H1 (cell line): ENCODE measurements around the gene ERCC3. TPM values are rescaled to one million over a fixed set of nuclear protein-coding genes. Genes with fewer than 3 reads are reported as not detected.

Experiments used
- CTCF ChIA-PET: fragments of 300-600 bp; sonication (Branson Sonifier 250); formaldehyde crosslinking; loops from one replicate; lab custom pipeline; 2021; ENCODE audit not compliant: partially characterized antibody; lab: Charles Lee
- POLR2A ChIA-PET: fragments of 300-600 bp; sonication (Branson Sonifier 250); formaldehyde crosslinking; loops from one replicate; lab custom pipeline; 2021; ENCODE audit warnings: inconsistent platforms; ENCODE audit not compliant: partially characterized antibody; lab: Charles Lee
- DNase-seq, 2 experiments: peaks; one replicate each; pipeline versions ENCODE4 v3.0.0 to v3.0.0-alpha.2; 2010 to 2022; ENCODE audit warnings: low spot score in 2 of 2, low read depth in 1 of 2, mixed read lengths in 1 of 2
- FAIRE-seq: peaks from 2 replicates; lab custom pipeline; 2011; peaks lifted over from hg19 to GRCh38; lab: Jason Lieb, UNC
- H2AFZ ChIP-seq: 2 replicates; pipeline ENCODE4 v1.8.1; 2012; ENCODE audit warnings: low read length, inconsistent platforms
- H2AK5ac ChIP-seq: 2 replicates; pipeline ENCODE4 v1.6.1; 2013; ENCODE audit warnings: low read depth, low read length
- H2BK120ac ChIP-seq: replicated peaks from 2 replicates; pipeline ENCODE3; 2013; ENCODE audit warnings: low read depth, low read length, inconsistent platforms
- H2BK12ac ChIP-seq: 2 replicates; pipeline ENCODE4 v1.6.1; 2013; ENCODE audit warnings: low read depth, low read length
- H2BK15ac ChIP-seq: 2 replicates; pipeline ENCODE4 v1.6.1; 2013; ENCODE audit warnings: low read length
- H2BK20ac ChIP-seq: 2 replicates; pipeline ENCODE4 v1.6.1; 2013; ENCODE audit warnings: low read length
- H2BK5ac ChIP-seq: 2 replicates; pipeline ENCODE4 v1.6.1; 2013; ENCODE audit warnings: low read depth, low read length
- H3K14ac ChIP-seq: 2 replicates; pipeline ENCODE4 v1.6.1; 2013; ENCODE audit warnings: inconsistent platforms; ENCODE audit not compliant: insufficient read length
- H3K18ac ChIP-seq: 2 replicates; pipeline ENCODE4 v1.6.1; 2013; ENCODE audit warnings: low read length; ENCODE audit errors: extremely low read depth
- H3K23ac ChIP-seq: 2 replicates; pipeline ENCODE4 v1.6.1; 2013; ENCODE audit warnings: inconsistent platforms; ENCODE audit not compliant: insufficient read length
- H3K23me2 ChIP-seq: 2 replicates; pipeline ENCODE4 v1.6.1; 2013; ENCODE audit warnings: low read depth, low read length
- H3K27ac ChIP-seq: 2 replicates; pipeline ENCODE4 v1.6.1; 2011; ENCODE audit warnings: low read depth, low read length, inconsistent platforms
- H3K27me3 ChIP-seq, 4 experiments: replicated peaks in 1 of 4; 1 replicate in 1 of 4; 2 replicates in 3 of 4; pipeline versions ENCODE4 v1.6.1 to v1.8.1; 2011 to 2013; ENCODE audit warnings: low read length in 3 of 4, mild to moderate bottlenecking in 3 of 4, inconsistent platforms in 2 of 4, mixed read lengths in 2 of 4, moderate library complexity in 1 of 4; ENCODE audit not compliant: control insufficient read depth in 3 of 4, insufficient read depth in 3 of 4; ENCODE audit errors: extremely low read depth in 1 of 4
- H3K36me3 ChIP-seq, 4 experiments: 2 replicates each; pipeline versions ENCODE4 v1.6.1 to v1.8.1; 2011 to 2013; ENCODE audit warnings: mild to moderate bottlenecking in 4 of 4, low read length in 3 of 4, moderate library complexity in 2 of 4, control low read depth in 1 of 4, inconsistent platforms in 1 of 4; ENCODE audit not compliant: insufficient read depth in 4 of 4, control insufficient read depth in 2 of 4
- H3K4ac ChIP-seq: replicated peaks from 2 replicates; pipeline ENCODE3; 2013; ENCODE audit warnings: low read length, low read depth, mixed read lengths, inconsistent platforms; ENCODE audit not compliant: insufficient read length
- H3K4me1 ChIP-seq, 4 experiments: replicated peaks in 1 of 4; 1 replicate in 1 of 4; 2 replicates in 3 of 4; pipeline versions ENCODE4 v1.6.1 to v1.8.1; 2011 to 2013; ENCODE audit warnings: low read length in 3 of 4, inconsistent platforms in 2 of 4, mixed read lengths in 1 of 4; ENCODE audit not compliant: insufficient read depth in 4 of 4, control insufficient read depth in 3 of 4
- H3K4me2 ChIP-seq, 2 experiments: 2 replicates each; pipeline versions ENCODE4 v1.6.1 to v1.8.1; 2011 to 2013; ENCODE audit warnings: low read depth in 2 of 2, low read length in 2 of 2, control low read depth in 1 of 2, inconsistent platforms in 1 of 2, mild to moderate bottlenecking in 1 of 2; ENCODE audit not compliant: insufficient read depth in 1 of 2
- H3K4me3 ChIP-seq, 4 experiments: fragments of 200-600, 300-600 bp in 1 of 4; sonication (generic), shearing (Covaris generic), sonication (Bioruptor Twin) in 1 of 4; 2 replicates each; pipeline versions ENCODE4 v1.5.1 to v1.8.1; 2011 to 2016; ENCODE audit warnings: low read length in 4 of 4, low read depth in 3 of 4, control low read depth in 2 of 4, inconsistent platforms in 2 of 4, mild to moderate bottlenecking in 2 of 4, mixed read lengths in 1 of 4, moderate library complexity in 1 of 4; ENCODE audit not compliant: insufficient read depth in 2 of 4; ENCODE audit errors: extremely low read depth in 1 of 4
- H3K56ac ChIP-seq: replicated peaks from 2 replicates; pipeline ENCODE3; 2013; ENCODE audit warnings: low read depth, mild to moderate bottlenecking, mixed read lengths, low read length, inconsistent platforms; ENCODE audit not compliant: insufficient read length
- H3K79me1 ChIP-seq: 2 replicates; pipeline ENCODE4 v1.6.1; 2013; ENCODE audit warnings: low read depth, low read length, control low read depth
- H3K79me2 ChIP-seq, 2 experiments: 2 replicates each; pipeline versions ENCODE4 v1.6.1 to v1.8.1; 2012 to 2013; ENCODE audit warnings: low read length in 2 of 2, mild to moderate bottlenecking in 2 of 2, inconsistent platforms in 1 of 2; ENCODE audit not compliant: insufficient read depth in 2 of 2, control insufficient read depth in 1 of 2
- H3K9ac ChIP-seq, 4 experiments: replicated peaks in 1 of 4; 1 replicate in 1 of 4; 2 replicates in 3 of 4; pipeline versions ENCODE4 v1.6.1 to v1.8.1; 2011 to 2013; ENCODE audit warnings: low read depth in 3 of 4, low read length in 3 of 4, control low read depth in 2 of 4, mild to moderate bottlenecking in 2 of 4, moderate library complexity in 2 of 4, inconsistent platforms in 1 of 4; ENCODE audit errors: extremely low read depth in 1 of 4
- H3K9me3 ChIP-seq, 2 experiments: 2 replicates each; pipeline versions ENCODE4 v1.6.1 to v1.8.1; 2012 to 2013; ENCODE audit warnings: mild to moderate bottlenecking in 2 of 2, moderate library complexity in 2 of 2, control low read depth in 1 of 2, inconsistent platforms in 1 of 2, low read depth in 1 of 2, low read length in 1 of 2, mixed read lengths in 1 of 2; ENCODE audit not compliant: insufficient read depth in 2 of 2
- H4K20me1 ChIP-seq, 2 experiments: replicated peaks in 1 of 2; 2 replicates each; pipeline versions ENCODE3 to v1.8.1; 2011 to 2013; ENCODE audit warnings: inconsistent platforms in 2 of 2, low read length in 2 of 2, mild to moderate bottlenecking in 1 of 2; ENCODE audit not compliant: insufficient read depth in 2 of 2, control insufficient read depth in 1 of 2
- H4K5ac ChIP-seq: 2 replicates; pipeline ENCODE4 v1.6.1; 2013; ENCODE audit warnings: low read length, low read depth, mixed read lengths, inconsistent platforms; ENCODE audit not compliant: insufficient read length
- H4K8ac ChIP-seq: 2 replicates; pipeline ENCODE4 v1.8.0; 2013; ENCODE audit warnings: mild to moderate bottlenecking, moderate library complexity, low read length, inconsistent platforms; ENCODE audit not compliant: insufficient read depth; ENCODE audit errors: extremely low read depth
- H4K91ac ChIP-seq: replicated peaks from 2 replicates; pipeline ENCODE3; 2013; ENCODE audit warnings: low read length, mixed read lengths, inconsistent platforms; ENCODE audit not compliant: insufficient read length
- ASH2L ChIP-seq: fragments of 200-600, 300-600 bp; sonication (generic); IDR thresholded peaks from one replicate; pipeline ENCODE4 v1.7.1; 2017; ENCODE audit warnings: low read length
- CBX8 ChIP-seq: fragments of 300-800, 300-1000 bp; sonication (generic); IDR thresholded peaks from 2 replicates; pipeline ENCODE4 v1.7.1; 2016; ENCODE audit warnings: low read depth, low read length, borderline replicate concordance
- FOSL1 ChIP-seq: IDR thresholded peaks from 2 replicates; pipeline ENCODE4 v1.6.1; 2011; ENCODE audit warnings: mild to moderate bottlenecking, low read depth, low read length, moderate library complexity; ENCODE audit not compliant: insufficient read depth
- GTF2F1 ChIP-seq: IDR thresholded peaks from 2 replicates; pipeline ENCODE4 v1.6.1; 2012; ENCODE audit warnings: low read depth, low read length, improper control_type of control experiment, borderline replicate concordance
- SAP30 ChIP-seq: fragments of 300-600 bp; sonication (generic); IDR thresholded peaks from 2 replicates; pipeline ENCODE4 v1.7.1; 2012; ENCODE audit warnings: low read length, moderate library complexity, mild to moderate bottlenecking, inconsistent platforms; ENCODE audit not compliant: insufficient read depth, insufficient replicate concordance
- SP2 ChIP-seq: IDR thresholded peaks from 2 replicates; pipeline ENCODE4 v1.6.1; 2012; ENCODE audit warnings: mild to moderate bottlenecking, low read length, inconsistent platforms
- TAF7 ChIP-seq: optimal IDR thresholded peaks from 2 replicates; pipeline ENCODE3; 2011; ENCODE audit warnings: low read depth, mild to moderate bottlenecking, inconsistent platforms, low read length, moderate library complexity, borderline replicate concordance
- WGBS, 2 experiments: shearing (Covaris generic) in 1 of 2; methylation state at CpG; one replicate each; pipeline versions ENCODE4 v1.1.6 to v1.1.7; 2013 to 2015; ENCODE audit warnings: low lambda C conversion rate in 2 of 2, mixed read lengths in 2 of 2, inconsistent platforms in 1 of 2, low coverage in 1 of 2, missing lambda C conversion rate in 1 of 2; ENCODE audit not compliant: insufficient replicate concordance in 2 of 2, insufficient coverage in 1 of 2, insufficient read length in 1 of 2; ENCODE audit errors: extremely low coverage in 1 of 2, missing lambda C conversion rate in 1 of 2; 5-methylcytosine and 5-hydroxymethylcytosine counted together
- polyA plus RNA-seq, 7 experiments: library from polyadenylated mRNA; depleted of rRNA in 3 of 7; stranded (reverse) in 5 of 7; unstranded in 2 of 7; fragments of >200 nt in 5 of 7; fragments of 200-250 nt in 2 of 7; gene quantifications; 1 replicate in 5 of 7; 2 replicates in 1 of 7; 4 replicates in 1 of 7; pipeline versions ENCODE4 v1.2.1 to v1.2.3, GENCODE V29; 2011 to 2013; ENCODE audit warnings: missing spikeins in 2 of 7, mixed read lengths in 2 of 7
- total RNA-seq: library from RNA; stranded (reverse); fragmentation: NEBNext Ultra II Directional; extraction: Animal tissue kit (Norgen Biotek cat#: 25700); gene quantifications from 2 replicates; pipeline ENCODE4 v1.2.1, GENCODE V29; 2021

Gene ERCC3
- total and polyA plus RNA-seq, 2 of the 8 experiments (the other 6 are each of a cell fraction or from before 2014, with no cell fraction given): 41.8 to 48.9 TPM

DNA sequence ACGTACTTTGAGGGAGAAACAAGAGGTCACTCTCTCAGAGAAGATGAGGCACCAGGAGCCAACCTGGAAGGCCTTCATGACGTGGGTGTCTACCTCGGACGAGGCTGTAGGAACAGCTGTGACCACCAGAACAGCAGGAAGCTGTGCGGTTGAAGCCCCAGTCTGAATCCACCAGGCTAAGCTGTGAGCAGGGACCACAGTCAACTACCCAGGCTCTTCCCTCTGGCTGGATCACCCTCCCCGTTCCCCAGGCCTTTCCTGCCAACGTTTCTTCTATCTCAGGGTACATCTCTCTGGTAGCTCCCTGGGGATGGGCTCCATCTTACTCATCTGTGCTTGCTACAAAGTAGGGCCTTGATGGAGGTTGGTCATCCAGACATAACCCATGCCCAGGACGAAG, 37.1 kb downstream of the ERCC3 start:
- Histone ChIP-seq H3K79me1 (no peaks in the 10 kb centered on the region), H3K27ac (no peak overlapping the region), H3K4ac (no peak overlapping the region), H2BK5ac (no peak overlapping the region), H2BK120ac (no peak overlapping the region), H2BK15ac (no peak overlapping the region), H3K4me1 (no peaks in the 10 kb centered on the region), H3K4me3 (no peak overlapping the region), H3K23ac (no peak overlapping the region), H4K91ac (no peak overlapping the region), H4K8ac (no peak overlapping the region), H3K56ac (no peak overlapping the region), H2AK5ac (no peak overlapping the region), H2BK12ac (no peak overlapping the region), H3K4me2 (no peak overlapping the region), H3K36me3 (peaks cover 8 to 51% (median 31%) of the 10 kb centered on the region in 4 experiments), H2BK20ac (no peak overlapping the region), H3K27me3 (no peaks in the 10 kb centered on the region), H3K9me3 (no peaks in the 10 kb centered on the region), H4K5ac (no peak overlapping the region), H3K14ac (no peak overlapping the region), H2AFZ (no peak overlapping the region), H4K20me1 (peaks cover 0 to 5% of the 10 kb centered on the region in 2 experiments), H3K18ac (no peak overlapping the region), H3K23me2 (no peaks in the 10 kb centered on the region), H3K9ac (no peak overlapping the region), H3K79me2 (no peaks in the 10 kb centered on the region)
- CTCF ChIA-PET: interaction anchor here (2.0 kb wide), 1 partner anchor 60 kb away, joined by 7 read pairs; no protein-coding TSS in a partner anchor
- DNase-seq: no peak
- TF ChIP-seq SAP30: no peak
- TF ChIP-seq GTF2F1: no peak
- TF ChIP-seq ASH2L: no peak
- TF ChIP-seq TAF7: no peak
- TF ChIP-seq FOSL1: no peak
- TF ChIP-seq CBX8: no peak
- no peak for TF ChIP-seq SP2
- 75% methylated on average over 8 of the region's 8 CpGs; no CpG with 5 or more reads in 1 of the 2 experiments for WGBS, 2 experiments
- POLR2A ChIA-PET: interaction anchor here (0.9 kb wide), 1 partner anchor 107 kb away, joined by 3 read pairs; no protein-coding TSS in a partner anchor
- FAIRE-seq: no peak
